MM.1S (cell line): ENCODE results near the gene FOXP2.

Experiments used
- EZH2 ChIP-seq: fragments of 300-600 bp; sonication (generic); optimal IDR thresholded peaks from 2 replicates; pipeline ENCODE3; 2017; ENCODE audit warnings: low read depth, mild to moderate bottlenecking, antibody characterized with exemption, low read length, mixed read lengths
- EZH2phosphoT487 ChIP-seq: fragments of 300-600 bp; sonication (generic); IDR thresholded peaks from 2 replicates; pipeline ENCODE4 v1.6.1; 2018; ENCODE audit warnings: antibody characterized with exemption, low read length
- TF ChIP-seq, protein P1 (sequence below): fragments of 300-600 bp; sonication (generic); IDR thresholded peaks from 2 replicates; pipeline ENCODE4 v1.5.1; 2016; ENCODE audit warnings: antibody characterized with exemption, low read length, mixed read lengths

DNA sequence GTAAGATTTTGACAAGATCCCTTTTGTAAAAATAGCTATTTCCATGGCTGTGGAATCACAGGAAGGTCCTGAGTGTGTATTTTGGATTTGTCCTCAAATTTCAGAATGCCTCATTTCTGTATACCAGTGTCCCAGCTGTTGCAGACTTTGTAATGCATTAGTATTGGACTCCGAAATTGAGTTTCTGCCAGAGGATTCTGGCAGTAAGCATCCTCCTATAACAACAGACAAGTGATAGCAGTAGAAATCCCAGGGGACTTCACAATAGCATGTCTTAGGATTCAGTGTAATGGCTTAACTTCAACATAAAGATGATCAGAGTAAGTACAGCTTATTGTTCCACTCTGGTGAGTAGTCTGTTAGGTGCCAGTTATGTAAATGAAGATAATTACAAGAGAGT lies 104.6 kb downstream of the FOXP2 start:
- TF ChIP-seq, protein P1, sequence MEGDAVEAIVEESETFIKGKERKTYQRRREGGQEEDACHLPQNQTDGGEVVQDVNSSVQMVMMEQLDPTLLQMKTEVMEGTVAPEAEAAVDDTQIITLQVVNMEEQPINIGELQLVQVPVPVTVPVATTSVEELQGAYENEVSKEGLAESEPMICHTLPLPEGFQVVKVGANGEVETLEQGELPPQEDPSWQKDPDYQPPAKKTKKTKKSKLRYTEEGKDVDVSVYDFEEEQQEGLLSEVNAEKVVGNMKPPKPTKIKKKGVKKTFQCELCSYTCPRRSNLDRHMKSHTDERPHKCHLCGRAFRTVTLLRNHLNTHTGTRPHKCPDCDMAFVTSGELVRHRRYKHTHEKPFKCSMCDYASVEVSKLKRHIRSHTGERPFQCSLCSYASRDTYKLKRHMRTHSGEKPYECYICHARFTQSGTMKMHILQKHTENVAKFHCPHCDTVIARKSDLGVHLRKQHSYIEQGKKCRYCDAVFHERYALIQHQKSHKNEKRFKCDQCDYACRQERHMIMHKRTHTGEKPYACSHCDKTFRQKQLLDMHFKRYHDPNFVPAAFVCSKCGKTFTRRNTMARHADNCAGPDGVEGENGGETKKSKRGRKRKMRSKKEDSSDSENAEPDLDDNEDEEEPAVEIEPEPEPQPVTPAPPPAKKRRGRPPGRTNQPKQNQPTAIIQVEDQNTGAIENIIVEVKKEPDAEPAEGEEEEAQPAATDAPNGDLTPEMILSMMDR, result no peak
- no peak for TF ChIP-seq EZH2
- no peak for TF ChIP-seq EZH2phosphoT487
